Naive thymus-derived CD8-positive, alpha-beta T cell (primary cell): ENCODE data around the gene UAP1L1. TPM values are rescaled to one million over a fixed set of nuclear protein-coding genes. Genes with fewer than 3 reads are reported as not detected.

Experiments used
- ATAC-seq, 2 donors: fragments of 150-1000 bp; cut with Tn5 transposase in 1 of 2; sonication (Bioruptor Pico), chemical (Tn5 transposase) in 1 of 2; 1 replicate in 1 of 2; 2 replicates in 1 of 2; pipeline ENCODE4 v1.10.0; 2021; ENCODE audit warnings: mild to moderate bottlenecking in 2 of 2, moderate library complexity in 2 of 2
- POLR2A ChIA-PET: fragments of 350-600 bp; sonication (Branson Sonifier 250); formaldehyde crosslinking; loops from one replicate; lab custom pipeline; 2021; ENCODE audit warnings: antibody characterized with exemption; lab: Charles Lee
- DNase-seq, 10 donors: peaks; one replicate each; pipeline versions ENCODE4 v3.0.0 to v3.0.0-alpha.2; 2020 to 2022
- H3K27ac Mint-ChIP-seq, 10 donors: one replicate each; pipeline ENCODE4 v1.8.0; 2020 to 2022; ENCODE audit warnings: mild to moderate bottlenecking in 10 of 10, mixed read lengths in 10 of 10, moderate library complexity in 4 of 10, inconsistent platforms in 1 of 10
- H3K27me3 Mint-ChIP-seq, 5 donors: one replicate each; pipeline ENCODE4 v1.8.0; 2021 to 2022; ENCODE audit warnings: mixed read lengths in 5 of 5
- H3K36me3 Mint-ChIP-seq, 3 donors: one replicate each; pipeline ENCODE4 v1.8.0; 2020 to 2022; ENCODE audit warnings: mixed read lengths in 3 of 3, mild to moderate bottlenecking in 2 of 3, inconsistent platforms in 1 of 3
- H3K4me1 Mint-ChIP-seq, 4 donors: one replicate each; pipeline ENCODE4 v1.8.0; 2021 to 2022; ENCODE audit warnings: mixed read lengths in 4 of 4
- H3K4me3 Mint-ChIP-seq, 10 donors: one replicate each; pipeline ENCODE4 v1.8.0; 2020 to 2022; ENCODE audit warnings: mild to moderate bottlenecking in 10 of 10, mixed read lengths in 10 of 10, moderate library complexity in 6 of 10, inconsistent platforms in 1 of 10
- H3K9me3 Mint-ChIP-seq, 9 donors: one replicate each; pipeline ENCODE4 v1.8.0; 2020 to 2022; ENCODE audit warnings: mixed read lengths in 9 of 9, mild to moderate bottlenecking in 3 of 9, inconsistent platforms in 1 of 9, moderate library complexity in 1 of 9
- polyA plus RNA-seq, 3 donors: library from polyadenylated mRNA; unstranded; fragments of 300-500 nt; fragmentation: Illumina TruSeq; gene quantifications; one replicate each; pipeline ENCODE4 v1.2.3, GENCODE V29; 2021
- total RNA-seq, 8 experiments: library from RNA in 2 of 8; stranded (reverse) in 2 of 8; gene quantifications; one replicate each; pipeline ENCODE4 v1.2.3 and lab custom pipeline; 2021 to 2026

UAP1L1 gene
- total and polyA plus RNA-seq, 5 experiments from 2014 or later: 2.3 to 28.7 (median 7.8) TPM

DNA sequence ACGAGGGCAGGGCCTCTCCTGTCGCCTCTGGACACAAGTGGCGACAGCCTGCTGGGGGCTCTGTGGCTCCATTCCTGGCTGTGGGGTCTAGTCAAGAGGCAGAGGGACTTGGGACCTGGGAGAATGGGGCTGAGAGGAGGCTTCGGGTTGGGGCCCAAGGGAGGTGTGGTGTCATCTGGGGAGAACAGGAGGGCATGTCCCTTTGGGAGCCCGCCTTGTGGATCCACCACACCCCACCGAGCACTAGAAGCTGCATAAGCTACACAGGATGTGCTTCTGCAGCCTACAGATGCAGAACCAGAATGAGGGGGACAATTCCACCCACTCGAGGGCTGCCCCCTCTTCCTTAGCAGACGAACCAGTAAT is 5.6 kb downstream of the UAP1L1 start:
- Mint-ChIP-seq H3K36me3 (peaks cover 0 to 16% (median 0%) of the 10 kb centered on the region in 3 donors), H3K9me3 (no peaks in the 10 kb centered on the region), H3K27ac (peak overlapping the region in 1 of 10 donors; percentile 62), H3K4me3 (no peak overlapping the region), H3K27me3 (no peaks in the 10 kb centered on the region), H3K4me1 (peaks cover 10 to 29% (median 22%) of the 10 kb centered on the region in 4 donors)
- ATAC-seq (no peak), DNase-seq (no peak)
- POLR2A ChIA-PET: interaction anchor here (0.9 to 6.7 kb wide), 2 partner anchors 13 to 14 kb away, joined by 3 to 73 read pairs; partner anchors contain the start of gene SAPCD2

DNA sequence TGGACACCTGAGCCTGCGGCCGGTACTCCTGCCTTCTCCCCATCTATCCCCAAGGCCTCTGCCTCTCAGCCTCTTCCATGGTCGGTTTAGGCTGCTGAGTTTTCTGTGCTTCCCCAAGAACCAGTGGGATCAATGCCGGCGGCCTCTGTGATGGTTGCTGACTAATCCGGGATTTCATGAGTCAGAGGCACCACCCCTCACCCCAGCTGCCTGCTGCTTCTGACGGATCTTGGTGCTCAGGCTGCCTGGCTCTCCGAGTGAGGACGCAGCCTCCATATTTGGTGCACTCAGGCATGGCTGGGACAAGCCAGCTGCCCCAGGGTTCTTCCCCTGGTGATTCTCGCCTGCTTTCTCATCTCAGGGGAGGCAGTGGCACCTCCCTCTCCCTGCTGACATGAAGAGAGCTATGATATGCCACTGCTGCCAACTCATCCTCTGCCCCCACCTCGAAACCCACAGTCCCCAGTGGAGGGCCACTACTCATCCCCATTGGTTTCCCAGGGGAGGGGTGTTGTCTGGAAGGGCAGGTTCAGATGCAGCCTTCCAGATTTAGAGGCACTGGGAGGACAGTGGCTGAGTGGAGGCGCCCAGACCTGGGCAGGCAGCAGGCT is 6.2 kb downstream of the UAP1L1 start:
- POLR2A ChIA-PET: interaction anchor here (6.7 kb wide), 1 partner anchor 14 kb away, joined by 73 read pairs; the partner anchor contains the start of gene SAPCD2
- H3K4me3 Mint-ChIP-seq: peak overlapping the region in 1 of 10 donors; percentile 15
- no peak for DNase-seq
- peak overlapping the region in 3 of 10 donors; percentile 15 to 46 (median 34) for H3K27ac Mint-ChIP-seq
- H3K36me3 Mint-ChIP-seq: peaks cover 0 to 16% (median 0%) of the 10 kb centered on the region in 3 donors
- H3K9me3 Mint-ChIP-seq: no peaks in the 10 kb centered on the region
- no peak for ATAC-seq
- peaks cover 15 to 32% (median 27%) of the 10 kb centered on the region in 4 donors for H3K4me1 Mint-ChIP-seq
- no peaks in the 10 kb centered on the region for H3K27me3 Mint-ChIP-seq

DNA sequence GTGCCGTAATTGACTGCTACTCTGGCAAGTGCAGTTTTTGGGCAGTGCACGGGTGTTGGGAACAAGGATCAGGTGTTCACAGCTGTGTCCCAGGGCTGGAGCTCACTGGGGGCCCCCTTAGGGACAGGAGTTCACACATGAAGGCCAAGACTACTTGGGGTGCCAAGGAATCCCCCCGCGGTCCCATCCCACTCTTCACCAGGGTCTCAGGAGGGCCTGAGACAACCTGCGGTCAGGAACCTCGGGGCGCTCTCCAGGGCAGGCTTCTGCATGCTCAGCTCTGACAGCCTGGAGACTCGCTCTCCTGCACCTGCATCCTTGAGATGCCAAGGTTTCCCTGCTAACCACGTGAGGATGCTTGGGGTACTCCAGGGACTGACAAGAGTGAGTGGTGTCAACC is 7.2 kb downstream of the UAP1L1 start:
- Mint-ChIP-seq H3K36me3 (peaks cover 0 to 22% (median 0%) of the 10 kb centered on the region in 3 donors), H3K4me1 (peaks cover 20 to 38% (median 36%) of the 10 kb centered on the region in 4 donors), H3K9me3 (no peaks in the 10 kb centered on the region), H3K27ac (peak overlapping the region in 1 of 10 donors; percentile 49), H3K4me3 (peak overlapping the region in 2 of 10 donors; percentile 18 to 32), H3K27me3 (no peaks in the 10 kb centered on the region)
- DNase-seq (no peak), ATAC-seq (no peak)
- POLR2A ChIA-PET: interaction anchor here (1.0 to 6.7 kb wide), 2 partner anchors 15 to 282 kb away, joined by 3 to 73 read pairs; partner anchors contain the start of gene SAPCD2

DNA sequence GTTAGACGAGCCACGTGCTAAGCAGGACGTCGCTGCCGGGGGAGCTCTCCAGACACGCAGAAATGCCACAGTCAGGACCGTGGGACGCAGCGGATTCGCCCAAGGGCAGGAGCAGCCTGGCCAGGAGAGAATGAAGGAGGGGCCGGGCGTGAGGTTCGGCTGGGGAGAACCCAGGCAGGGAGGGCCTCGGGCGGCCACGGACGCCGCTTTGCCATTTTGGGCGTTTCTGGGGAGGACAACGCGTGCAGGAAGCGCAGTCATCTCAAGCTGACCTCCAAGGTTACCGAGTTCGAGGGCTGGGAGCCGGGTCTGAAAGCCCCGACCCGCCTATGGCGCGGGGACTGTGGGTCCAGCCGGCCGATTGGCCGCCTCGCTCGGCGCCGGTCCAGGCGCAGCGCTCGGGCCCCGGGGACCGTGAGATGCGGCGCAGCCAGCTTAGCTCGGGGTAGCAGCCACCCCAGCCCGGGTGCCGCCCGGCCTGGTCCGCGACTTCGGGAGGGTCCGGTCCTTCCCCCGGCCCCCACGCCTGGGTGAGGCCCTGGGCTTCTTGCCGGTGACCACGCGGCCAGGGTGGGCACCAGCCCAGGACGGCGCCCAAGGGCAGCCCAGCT is 8.7 kb downstream of the UAP1L1 start:
- DNase-seq (peak in 2 of 10 donors; percentile 18 to 32), ATAC-seq (peak; percentile 4 to 10)
- no peaks in the 10 kb centered on the region for H3K27me3 Mint-ChIP-seq
- H3K4me3 Mint-ChIP-seq: peak overlapping the region; percentile 80 to 97 (median 92)
- H3K4me1 Mint-ChIP-seq: peaks cover 21 to 41% (median 36%) of the 10 kb centered on the region in 4 donors
- POLR2A ChIA-PET: interaction anchor here (0.7 to 6.7 kb wide), 30 partner anchors 10 to 553 kb away, joined by 3 to 73 read pairs (median 5); partner anchors contain the start of genes ANAPC2, CYSRT1, NELFB and NPDC1
- H3K27ac Mint-ChIP-seq: peak overlapping the region; percentile 89 to 98 (median 96)
- no peaks in the 10 kb centered on the region for H3K9me3 Mint-ChIP-seq
- peaks cover 0 to 29% (median 0%) of the 10 kb centered on the region in 3 donors for H3K36me3 Mint-ChIP-seq

DNA sequence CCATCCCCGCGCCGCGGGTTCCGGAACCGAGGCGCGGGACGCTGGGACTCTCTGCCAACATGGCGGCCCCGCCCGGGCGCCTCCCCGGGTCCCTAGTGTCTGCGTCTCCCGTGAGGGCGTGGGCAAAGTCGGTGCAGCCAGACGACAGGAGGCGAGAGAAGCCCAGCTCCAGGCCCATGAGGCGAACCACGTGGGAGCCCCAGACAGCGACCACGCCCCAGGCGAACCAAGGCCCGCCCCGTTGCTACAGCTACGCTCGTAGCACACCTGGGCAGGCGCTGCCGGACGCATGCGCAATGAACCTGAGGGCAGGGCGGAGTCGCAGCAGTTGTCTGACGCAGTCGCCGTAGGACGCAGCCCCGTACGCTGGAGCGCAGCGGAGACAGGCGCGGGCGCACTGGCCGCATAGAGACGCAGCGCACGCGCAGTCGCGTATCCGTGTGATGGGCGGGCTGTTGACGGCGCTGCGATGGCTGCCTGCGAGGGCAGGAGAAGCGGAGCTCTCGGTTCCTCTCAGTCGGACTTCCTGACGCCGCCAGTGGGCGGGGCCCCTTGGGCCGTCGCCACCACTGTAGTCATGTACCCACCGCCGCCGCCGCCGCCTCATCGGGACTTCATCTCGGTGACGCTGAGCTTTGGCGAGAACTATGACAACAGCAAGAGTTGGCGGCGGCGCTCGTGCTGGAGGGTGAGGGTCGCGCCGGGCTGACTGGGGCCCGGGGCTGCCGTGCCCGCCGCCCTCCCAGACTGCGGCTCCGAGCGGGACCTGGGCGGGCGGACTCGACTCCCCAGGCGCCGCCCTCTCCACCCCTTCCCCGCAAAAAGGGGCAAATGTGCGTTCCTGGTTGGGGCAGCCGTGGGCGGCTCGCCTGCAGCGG is 9.5 kb downstream of the UAP1L1 start, which contains the start of gene MAN1B1:
Gene MAN1B1 (plus strand): TSS at position 455 of the 878 bp plus-strand sequence. CDS start 15 bp downstream, at position 470.
- Mint-ChIP-seq H3K36me3 (peaks cover 0 to 30% (median 0%) of the 10 kb centered on the region in 3 donors), H3K4me3 (peak within 1 kb of the TSS; percentile 80 to 97 (median 92)), H3K9me3 (no peaks in the 10 kb centered on the region), H3K4me1 (peaks cover 21 to 41% (median 37%) of the 10 kb centered on the region in 4 donors), H3K27ac (peak within 1 kb of the TSS; percentile 89 to 98 (median 96)), H3K27me3 (no peaks in the 10 kb centered on the region)
- POLR2A ChIA-PET: interaction anchor here (0.6 to 6.7 kb wide), 37 partner anchors 10 to 603 kb away, joined by 3 to 73 read pairs (median 4); partner anchors contain the start of genes ANAPC2, CYSRT1, MRPL41 and NELFB
- DNase-seq (peak; percentile 93 to 100 (median 99)), ATAC-seq (peak; percentile 86 to 88)

DNA sequence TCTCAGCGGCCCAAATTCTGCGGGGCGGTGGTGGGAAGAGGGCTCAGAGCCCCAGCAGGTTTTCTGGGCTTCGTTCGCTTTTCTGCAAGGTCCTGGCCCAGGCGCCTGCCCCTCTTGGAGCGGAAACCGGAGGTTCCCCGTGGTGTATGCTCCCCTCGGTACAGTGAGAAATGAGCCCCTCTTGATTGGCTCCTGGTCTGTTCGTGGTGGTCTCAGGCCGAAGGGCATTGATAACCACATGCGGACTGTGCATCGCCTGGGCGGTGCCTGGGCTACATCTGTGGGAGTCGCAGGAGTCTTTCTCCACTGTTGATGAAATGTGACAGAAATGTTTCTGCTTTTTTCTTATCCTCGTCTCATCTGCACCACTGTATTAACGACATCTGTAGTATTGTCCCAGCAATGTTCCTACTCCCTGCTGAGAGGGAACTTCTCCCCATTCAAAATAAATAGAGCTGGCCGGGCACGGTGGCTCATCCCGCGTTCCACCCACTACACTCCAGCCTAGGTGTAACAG is 10.2 kb downstream of the UAP1L1 start:
- peaks cover 0 to 32% (median 1%) of the 10 kb centered on the region in 3 donors for H3K36me3 Mint-ChIP-seq
- H3K27me3 Mint-ChIP-seq: no peaks in the 10 kb centered on the region
- ATAC-seq (peak in 1 of 2 donors; percentile 0), DNase-seq (no peak)
- H3K4me1 Mint-ChIP-seq: peaks cover 21 to 41% (median 37%) of the 10 kb centered on the region in 4 donors
- no peaks in the 10 kb centered on the region for H3K9me3 Mint-ChIP-seq
- POLR2A ChIA-PET: interaction anchor here (0.6 to 6.7 kb wide), 28 partner anchors 9 to 604 kb away, joined by 3 to 73 read pairs (median 4); partner anchors contain the start of genes ANAPC2, CYSRT1, MRPL41 and NELFB
- peak overlapping the region; percentile 59 to 96 (median 94) for H3K27ac Mint-ChIP-seq
- H3K4me3 Mint-ChIP-seq: peak overlapping the region; percentile 79 to 97 (median 88)

DNA sequence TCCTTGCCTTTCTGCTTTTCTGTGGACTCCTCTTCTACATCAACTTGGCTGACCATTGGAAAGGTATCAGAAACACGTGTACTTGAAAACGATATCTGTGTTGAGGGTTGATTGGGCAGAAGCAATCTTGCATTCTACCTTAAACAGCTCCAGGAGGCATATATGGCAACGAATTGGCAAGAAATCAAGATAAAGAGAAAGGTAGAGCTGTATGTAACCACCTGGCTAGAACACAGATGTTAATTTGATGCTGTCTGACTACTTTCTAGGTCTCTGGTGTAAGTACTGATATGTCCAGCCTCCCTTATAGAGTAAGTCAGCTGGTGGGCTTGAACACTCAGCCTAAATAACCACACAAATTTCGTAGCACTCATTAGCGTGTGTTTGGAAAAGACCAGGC is 10.8 kb downstream of the UAP1L1 start:
- peaks cover 21 to 41% (median 37%) of the 10 kb centered on the region in 4 donors for H3K4me1 Mint-ChIP-seq
- ATAC-seq: no peak
- DNase-seq: no peak
- POLR2A ChIA-PET: interaction anchor here (0.8 to 6.7 kb wide), 8 partner anchors 8 to 153 kb away, joined by 3 to 73 read pairs (median 13); partner anchors contain the start of genes CYSRT1, SAPCD2, TPRN and TUBB4B
- no peaks in the 10 kb centered on the region for H3K27me3 Mint-ChIP-seq
- peak overlapping the region; percentile 59 to 96 (median 94) for H3K27ac Mint-ChIP-seq
- peaks cover 0 to 39% (median 6%) of the 10 kb centered on the region in 3 donors for H3K36me3 Mint-ChIP-seq
- no peaks in the 10 kb centered on the region for H3K9me3 Mint-ChIP-seq
- peak overlapping the region; percentile 79 to 97 (median 88) for H3K4me3 Mint-ChIP-seq

DNA sequence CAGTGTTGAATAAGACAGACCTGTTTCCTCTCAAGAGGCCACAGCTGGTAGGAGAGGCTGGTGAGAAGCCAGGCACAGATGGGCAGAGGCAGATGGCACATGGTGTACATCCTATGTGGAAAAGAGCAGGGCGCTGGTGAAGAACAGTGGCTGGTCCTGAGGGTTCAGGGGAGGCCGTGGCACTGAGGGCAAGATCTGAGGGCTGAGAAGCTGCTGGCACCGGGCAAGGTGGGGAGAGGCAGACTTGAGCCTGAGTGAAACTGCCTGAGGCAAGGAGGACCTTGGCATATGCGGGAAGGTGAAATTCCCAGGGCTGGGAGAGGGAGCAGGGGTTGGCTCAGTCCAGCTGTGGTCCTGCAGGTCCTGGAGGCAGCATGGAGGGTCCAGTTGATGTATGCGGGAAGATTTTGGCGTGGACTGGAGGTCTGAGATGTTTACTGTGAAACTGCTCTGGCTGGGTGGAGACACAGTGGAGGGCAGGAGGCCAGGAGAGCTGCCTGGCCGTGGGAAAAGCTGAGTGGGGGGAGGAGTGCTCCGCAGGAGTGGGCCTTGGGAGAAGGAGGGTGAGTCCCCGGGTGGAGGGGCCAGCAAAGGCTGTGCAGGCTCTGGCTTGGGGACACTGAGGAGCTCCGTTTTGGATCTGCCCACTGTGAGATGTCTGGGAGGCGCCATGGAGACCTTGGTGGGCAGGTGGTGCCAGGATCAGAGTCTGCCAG is 12.1 kb downstream of the UAP1L1 start:
- Mint-ChIP-seq H3K27me3 (no peaks in the 10 kb centered on the region), H3K4me1 (peaks cover 21 to 38% (median 35%) of the 10 kb centered on the region in 4 donors), H3K36me3 (peaks cover 0 to 44% (median 6%) of the 10 kb centered on the region in 3 donors), H3K27ac (peak overlapping the region in 6 of 10 donors; percentile 28 to 84 (median 75)), H3K4me3 (peak overlapping the region in 1 of 10 donors; percentile 37), H3K9me3 (no peaks in the 10 kb centered on the region)
- ATAC-seq (no peak), DNase-seq (no peak)
- POLR2A ChIA-PET: interaction anchor here (1.6 to 6.7 kb wide), 3 partner anchors 13 to 20 kb away, joined by 5 to 73 read pairs (median 35); partner anchors contain the start of genes SAPCD2 and UAP1L1

DNA sequence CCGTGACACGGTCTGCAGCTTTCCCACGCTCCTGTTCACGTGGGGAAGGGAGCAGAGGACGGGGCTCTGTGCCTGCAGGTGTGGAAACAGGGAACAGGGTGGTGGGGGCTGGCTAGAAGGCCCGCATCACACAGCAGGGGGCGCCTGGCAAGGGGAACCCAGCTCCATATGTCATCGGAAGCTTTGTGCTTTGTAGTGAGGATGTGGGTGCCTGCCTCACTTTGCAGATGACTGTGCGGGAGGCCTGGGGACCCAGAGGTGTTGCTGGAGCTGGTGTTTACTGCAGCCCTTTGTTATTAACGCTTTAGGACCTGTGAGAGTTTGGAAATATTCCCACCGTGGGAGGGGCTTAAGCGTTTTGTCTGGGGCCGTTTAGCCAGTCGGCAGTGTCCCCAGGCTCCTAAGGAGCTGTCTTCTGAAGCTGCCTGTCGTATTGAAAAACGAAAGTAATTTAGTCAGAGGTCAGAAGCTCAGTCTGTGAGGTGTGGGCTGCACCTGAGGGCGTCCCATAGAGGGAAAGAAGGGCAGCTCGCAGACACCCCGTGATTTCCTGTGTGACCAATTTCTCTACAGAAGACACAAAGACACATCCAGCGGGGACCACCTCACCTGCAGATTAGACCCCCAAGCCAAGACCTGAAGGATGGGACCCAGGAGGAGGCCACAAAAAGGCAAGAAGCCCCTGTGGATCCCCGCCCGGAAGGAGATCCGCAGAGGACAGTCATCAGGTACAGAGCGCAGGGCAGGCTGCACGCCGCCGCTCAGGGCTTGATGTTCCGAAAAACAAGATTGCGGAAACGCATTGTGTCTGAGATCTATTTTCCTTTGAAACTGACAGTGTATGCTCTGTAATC is 18.6 kb downstream of the UAP1L1 start:
- peaks cover 0 to 42% (median 6%) of the 10 kb centered on the region in 3 donors for H3K36me3 Mint-ChIP-seq
- peak overlapping the region; percentile 91 to 97 (median 97) for H3K27ac Mint-ChIP-seq
- DNase-seq (peak; percentile 77 to 93 (median 88)), ATAC-seq (peak; percentile 99)
- H3K9me3 Mint-ChIP-seq: no peaks in the 10 kb centered on the region
- peak overlapping the region; percentile 81 to 90 (median 87) for H3K4me3 Mint-ChIP-seq
- H3K4me1 Mint-ChIP-seq: peaks cover 7 to 21% (median 17%) of the 10 kb centered on the region in 4 donors
- H3K27me3 Mint-ChIP-seq: no peaks in the 10 kb centered on the region
- POLR2A ChIA-PET: interaction anchor here (0.6 to 2.9 kb wide), 20 partner anchors 9 to 686 kb away, joined by 3 to 63 read pairs (median 4); partner anchors contain the start of genes ANAPC2, DPP7, FBXW5 and MAN1B1
